Lower leg skin (tissue), 4 donors: Measurements from ENCODE around the gene DDX39A. TPM values are rescaled to one million over a fixed set of nuclear protein-coding genes. Genes with fewer than 3 reads are reported as not detected.

ENCODE experiments used
- DNase-seq, 2 donors: peaks; one replicate each; pipeline ENCODE4 v3.0.0-alpha.2; 2019; ENCODE audit warnings: low spot score in 2 of 2
- H3K4me3 ChIP-seq: fragments of 200-600 bp; sonication (generic); 2 replicates; pipeline ENCODE4 v1.5.1; 2017; ENCODE audit warnings: mild to moderate bottlenecking, low read depth; ENCODE audit not compliant: poor library complexity, severe bottlenecking
- POLR2A ChIP-seq, 2 donors: fragments of 450-650 bp; IDR thresholded peaks; one replicate each; pipeline ENCODE4 v1.6.1; 2016 to 2017; ENCODE audit warnings: antibody characterized with exemption in 2 of 2, mild to moderate bottlenecking in 1 of 2, moderate library complexity in 1 of 2
- WGBS, 2 donors: methylation state at CpG; one replicate each; pipeline ENCODE4 v1.1.5; 2018; 5-methylcytosine and 5-hydroxymethylcytosine counted together
- intact Hi-C: fragments of 100-400 bp; cut with DNase I; formaldehyde crosslinking; loops from one replicate; pipeline ENCODE4 v1.15.0; 2023; ENCODE audit warnings: low total_unique reads
- total RNA-seq, 4 donors: library from RNA; depleted of rRNA; stranded (reverse); fragments of >200 nt; gene quantifications; one replicate each; pipeline ENCODE4 v1.1.0, GENCODE V29; 2016
- TF ChIP-seq, protein P1 (sequence below), 3 donors: fragments of 450-650 bp; IDR thresholded peaks; one replicate each; pipeline ENCODE4 v1.5.1; 2016; ENCODE audit warnings: antibody characterized with exemption in 3 of 3, mild to moderate bottlenecking in 3 of 3, moderate library complexity in 2 of 3

The DDX39A gene
- total RNA-seq, 4 donors from 2014 or later: 65.7 to 128 (median 76.4) TPM

DNA sequence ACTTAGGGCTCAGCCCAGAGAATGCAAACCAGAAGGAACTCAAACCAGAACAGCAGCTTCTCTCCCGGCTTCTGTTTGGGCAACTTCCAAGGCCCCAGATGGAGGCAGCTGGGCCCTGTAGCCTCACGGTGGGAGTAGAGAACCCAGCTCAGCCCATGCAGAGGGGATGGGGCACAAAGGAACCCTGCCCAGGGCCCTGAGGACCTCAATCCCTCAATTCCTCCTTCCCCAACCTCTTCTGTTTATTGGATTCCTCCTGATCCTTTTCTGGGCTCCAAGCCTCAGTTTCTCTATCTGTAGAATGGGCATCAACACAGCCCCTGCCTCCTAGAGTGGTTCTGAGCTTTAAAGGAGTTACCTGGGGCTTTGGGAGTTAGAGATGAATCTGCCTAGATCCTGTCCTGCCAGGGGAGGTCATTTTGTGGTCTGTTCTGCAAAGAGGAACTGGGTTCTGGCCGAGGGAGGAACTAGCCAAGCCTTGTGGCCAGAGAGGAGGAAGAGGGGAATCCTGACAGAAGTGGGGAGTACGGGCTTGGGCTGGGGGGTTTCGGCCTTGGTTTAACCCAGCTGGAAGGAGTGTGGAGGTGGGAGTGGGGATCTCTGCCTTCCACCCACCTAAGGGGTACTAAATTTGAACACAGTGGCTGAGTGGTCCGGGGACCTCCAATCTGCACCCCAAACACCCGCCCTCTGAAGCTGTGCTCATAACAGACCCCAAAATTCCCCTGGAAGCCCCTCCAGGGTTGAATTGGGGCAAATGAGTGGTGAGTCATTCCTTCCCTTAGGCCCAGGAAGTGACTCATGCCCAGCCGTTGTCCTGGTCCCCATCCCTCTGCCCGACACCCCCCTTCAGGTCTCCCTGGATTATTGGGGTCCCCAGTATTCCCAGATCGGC lies 35.2 kb downstream of the DDX39A start:
- H3K4me3 ChIP-seq: no peak overlapping the region
- TF ChIP-seq, protein P1, sequence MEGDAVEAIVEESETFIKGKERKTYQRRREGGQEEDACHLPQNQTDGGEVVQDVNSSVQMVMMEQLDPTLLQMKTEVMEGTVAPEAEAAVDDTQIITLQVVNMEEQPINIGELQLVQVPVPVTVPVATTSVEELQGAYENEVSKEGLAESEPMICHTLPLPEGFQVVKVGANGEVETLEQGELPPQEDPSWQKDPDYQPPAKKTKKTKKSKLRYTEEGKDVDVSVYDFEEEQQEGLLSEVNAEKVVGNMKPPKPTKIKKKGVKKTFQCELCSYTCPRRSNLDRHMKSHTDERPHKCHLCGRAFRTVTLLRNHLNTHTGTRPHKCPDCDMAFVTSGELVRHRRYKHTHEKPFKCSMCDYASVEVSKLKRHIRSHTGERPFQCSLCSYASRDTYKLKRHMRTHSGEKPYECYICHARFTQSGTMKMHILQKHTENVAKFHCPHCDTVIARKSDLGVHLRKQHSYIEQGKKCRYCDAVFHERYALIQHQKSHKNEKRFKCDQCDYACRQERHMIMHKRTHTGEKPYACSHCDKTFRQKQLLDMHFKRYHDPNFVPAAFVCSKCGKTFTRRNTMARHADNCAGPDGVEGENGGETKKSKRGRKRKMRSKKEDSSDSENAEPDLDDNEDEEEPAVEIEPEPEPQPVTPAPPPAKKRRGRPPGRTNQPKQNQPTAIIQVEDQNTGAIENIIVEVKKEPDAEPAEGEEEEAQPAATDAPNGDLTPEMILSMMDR (IDR thresholded peaks at IDR 0.05): no peak
- TF ChIP-seq POLR2A (IDR thresholded peaks at IDR 0.05): no peak
- no peak for DNase-seq
- 29 to 36% methylated on average over 10 of the region's 10 CpGs for WGBS, 2 donors
- intact Hi-C loops: no loop called here

DNA sequence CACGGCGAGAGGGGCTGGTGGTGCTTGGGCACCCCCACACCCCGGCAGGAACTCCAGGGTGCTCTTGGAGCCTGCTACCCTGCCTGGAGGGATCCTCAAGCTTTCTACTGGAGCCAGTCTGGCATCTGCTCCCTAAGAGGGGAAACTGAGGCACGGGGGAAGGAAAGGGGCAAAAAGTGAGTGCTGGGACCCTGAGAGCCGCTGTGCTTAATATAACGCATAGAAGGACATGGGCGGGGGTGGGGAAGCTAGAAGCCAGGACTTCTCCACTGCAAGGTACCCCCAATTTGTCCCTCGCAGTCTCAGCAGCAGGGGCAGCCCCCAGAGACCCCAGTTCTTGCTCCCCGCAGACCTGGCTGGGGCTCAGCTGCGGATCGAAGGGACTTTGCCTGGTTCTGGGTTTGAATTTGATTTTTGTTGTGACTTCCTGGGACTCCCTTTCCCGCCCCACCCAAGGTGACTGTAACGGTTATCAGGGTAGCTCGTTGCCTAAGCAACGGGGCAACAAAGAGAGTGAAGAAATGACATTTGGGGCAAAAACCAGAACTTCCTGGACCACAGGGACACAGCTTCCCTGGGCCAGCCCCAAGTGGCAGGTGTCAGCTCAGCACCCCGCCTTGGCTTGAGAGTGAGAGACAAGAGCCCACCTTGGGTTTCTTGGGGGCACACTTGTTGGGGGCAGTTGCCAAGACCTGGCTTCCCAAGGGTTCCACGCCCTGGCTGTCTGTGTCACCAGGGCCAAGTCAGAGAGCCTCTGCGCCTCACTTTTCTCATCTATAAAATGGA lies 37.3 kb downstream of the DDX39A start:
- intact Hi-C loops: loop anchor here (1.0 kb wide), 1 partner anchor 17 kb away; no protein-coding TSS in a partner anchor
- no peak for DNase-seq

DNA sequence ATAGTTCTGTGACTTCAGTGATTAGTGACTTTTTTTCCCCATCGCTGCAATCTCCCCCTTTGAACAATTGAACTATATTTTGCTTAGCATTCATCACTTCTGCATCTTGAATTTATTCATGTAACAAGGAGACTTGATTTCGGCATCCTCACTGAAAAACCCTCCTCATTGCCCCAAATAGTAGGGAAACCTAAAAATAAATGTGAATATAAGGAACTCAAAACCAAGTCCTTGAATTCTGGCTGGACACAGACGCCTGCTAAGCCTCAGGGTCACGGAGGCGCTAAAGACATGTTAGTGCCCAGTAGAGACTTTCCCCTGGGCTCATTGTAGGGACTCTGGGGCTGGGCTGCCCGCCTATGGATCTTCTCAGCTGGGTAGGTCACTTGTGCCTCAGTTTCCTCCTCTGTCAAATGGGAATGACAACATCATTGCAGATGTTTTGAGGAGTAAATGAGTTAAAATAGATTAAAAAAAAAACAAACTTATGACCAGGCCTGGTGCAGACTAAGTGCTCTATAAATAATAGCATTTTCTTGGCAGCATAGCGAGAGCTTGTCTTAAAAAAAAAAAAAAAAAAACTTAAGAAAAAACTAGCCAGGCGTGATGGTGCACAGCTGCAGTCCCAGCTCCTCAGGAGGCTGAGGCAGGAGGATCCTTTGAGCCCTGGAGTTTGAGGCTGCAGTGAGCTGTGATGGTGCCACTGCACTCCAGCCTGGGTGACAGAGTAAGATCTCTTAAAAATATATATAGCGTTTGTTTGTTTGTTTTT lies 39.7 kb downstream of the DDX39A start:
- intact Hi-C loops: no loop called here
- WGBS, 2 donors: 55 to 65% methylated on average over 9 of the region's 9 CpGs
- no peak overlapping the region for H3K4me3 ChIP-seq
- DNase-seq: no peak
- TF ChIP-seq POLR2A (IDR thresholded peaks at IDR 0.05): no peak
- TF ChIP-seq, protein P1 (IDR thresholded peaks at IDR 0.05): no peak

More for the DNA sequence above, 37.3 kb downstream of the DDX39A start:
- WGBS, 2 donors: 12 to 23% methylated on average over 14 to 18 of the region's 18 CpGs
- no peak for TF ChIP-seq POLR2A (IDR thresholded peaks at IDR 0.05)
- TF ChIP-seq, protein P1 (IDR thresholded peaks at IDR 0.05): no peak
- H3K4me3 ChIP-seq: peak overlapping the region; percentile 16

DNA sequence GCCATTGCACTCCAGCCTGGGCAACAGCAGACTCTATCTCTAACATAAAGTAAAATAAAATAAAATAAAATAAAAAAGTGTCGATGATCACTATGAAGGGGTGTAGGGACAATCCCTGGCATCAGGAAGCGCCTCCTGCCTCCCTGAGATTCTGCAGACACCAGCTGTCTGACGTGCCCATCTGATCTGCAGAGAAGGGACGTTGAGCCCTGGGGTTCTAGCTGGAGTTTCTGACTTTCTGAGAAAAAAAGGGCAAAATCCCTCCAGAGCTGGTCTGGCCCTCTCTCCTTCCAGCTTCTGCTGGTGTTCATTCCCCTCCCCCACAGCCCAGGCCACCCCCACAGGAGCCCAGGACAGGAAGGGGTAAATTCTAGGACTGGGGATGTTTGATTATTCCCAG lies 40.3 kb downstream of the DDX39A start:
- 63 to 79% methylated on average over 4 of the region's 4 CpGs for WGBS, 2 donors
- TF ChIP-seq, protein P1 (IDR thresholded peaks at IDR 0.05): no peak
- TF ChIP-seq POLR2A (IDR thresholded peaks at IDR 0.05): no peak
- DNase-seq: no peak
- no peak overlapping the region for H3K4me3 ChIP-seq
- intact Hi-C loops: no loop called here

DNA sequence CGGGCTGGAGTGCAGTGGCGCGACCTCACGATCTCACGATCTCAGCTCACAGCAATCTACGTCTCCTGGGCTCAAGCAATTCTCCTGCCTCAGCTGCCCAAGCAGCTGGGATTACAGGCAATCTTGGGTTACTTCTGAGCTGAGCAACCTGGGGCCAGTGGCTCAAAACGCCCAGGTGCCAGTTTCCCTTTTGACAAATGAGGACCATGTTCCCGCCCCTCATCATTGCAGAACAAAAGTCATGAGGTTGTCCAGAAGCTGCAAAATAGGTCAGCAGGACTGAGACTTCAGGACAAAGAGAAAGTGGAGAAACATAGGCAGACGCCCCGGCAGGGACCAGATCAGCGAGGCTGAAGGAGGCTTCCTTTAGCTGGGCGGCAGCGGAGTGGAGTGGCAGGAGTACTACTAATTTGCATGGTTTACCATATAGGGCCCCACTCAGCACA lies 41.2 kb downstream of the DDX39A start:
- H3K4me3 ChIP-seq: no peak overlapping the region
- TF ChIP-seq, protein P1 (IDR thresholded peaks at IDR 0.05): no peak
- no peak for TF ChIP-seq POLR2A (IDR thresholded peaks at IDR 0.05)
- WGBS, 2 donors: 73 to 78% methylated on average over 13 of the region's 13 CpGs
- no peak for DNase-seq
- intact Hi-C loops: no loop called here
